Stimulated activated CD8-positive, alpha-beta memory T cell treated with anti-CD3 and anti-CD28 coated beads, Interleukin-2, amount 100 ng/mL, for 48 hours (primary cell): ENCODE results near the gene CHN1.

Source experiments
- DNase-seq, 2 donors: peaks; one replicate each; pipeline ENCODE4 v3.0.0-alpha.2; 2020; ENCODE audit warnings: low read depth in 2 of 2

CHN1 gene

GRCh38 chr2:174768557-174768956 lies 236.6 kb downstream of the CHN1 start:
- DNase-seq = no peak

- no peak for DNase-seq
Measured at GRCh38 chr2:174766271-174766670, 238.9 kb downstream of the CHN1 start.

- no peak for DNase-seq
Measured at GRCh38 chr2:174765576-174765975, 239.6 kb downstream of the CHN1 start.

GRCh38 chr2:174764280-174765255 lies 240.6 kb downstream of the CHN1 start, which contains the start of gene CHRNA1:
Gene CHRNA1 (minus strand): TSS chr2:174764472. CDS start chr2:174764394, 78 bp downstream.
- DNase-seq = no peak

- DNase-seq = no peak
Measured at GRCh38 chr2:174763780-174764179, 241.4 kb downstream of the CHN1 start.

GRCh38 chr2:174762464-174762863 lies 242.7 kb downstream of the CHN1 start:
- DNase-seq = no peak

GRCh38 chr2:174761837-174762236 lies 243.3 kb downstream of the CHN1 start:
- DNase-seq = no peak

- no peak for DNase-seq
Measured at GRCh38 chr2:174760845-174761473, 244.2 kb downstream of the CHN1 start.

- DNase-seq = no peak
Measured at GRCh38 chr2:174759381-174760065, 245.7 kb downstream of the CHN1 start.

GRCh38 chr2:174756743-174757142 lies 248.4 kb downstream of the CHN1 start:
- DNase-seq = no peak

- no peak for DNase-seq
Measured at GRCh38 chr2:174753038-174753633, 252.0 kb downstream of the CHN1 start.

GRCh38 chr2:174752403-174753037 lies 252.7 kb downstream of the CHN1 start:
- DNase-seq = no peak

GRCh38 chr2:174750923-174751441 lies 254.2 kb downstream of the CHN1 start:
- DNase-seq = peak in 1 of 2 donors; percentile 23

GRCh38 chr2:174749793-174750192 lies 255.4 kb downstream of the CHN1 start:
- no peak for DNase-seq

GRCh38 chr2:174748948-174749347 lies 256.2 kb downstream of the CHN1 start:
- peak; percentile 38 to 52 for DNase-seq
